KMS-11 (cell line): Measurements from ENCODE around the gene PAK1.
A peak's percentile ranks its signal among the peaks of the same experiment; 100 is the strongest.

ENCODE experiments used
- H2AFZ ChIP-seq: fragments of 200-600 bp; sonication (generic); 2 replicates; pipeline ENCODE4 v1.6.1; 2016; ENCODE audit warnings: antibody characterized with exemption, mixed run types, low read depth
- H3K27ac ChIP-seq: fragments of 200-600 bp; sonication (generic); 2 replicates; pipeline ENCODE4 v1.6.1; 2016; ENCODE audit warnings: mild to moderate bottlenecking, mixed run types
- H3K27me3 ChIP-seq: fragments of 200-600 bp; sonication (generic); 2 replicates; pipeline ENCODE4 v1.6.1; 2017; ENCODE audit warnings: mild to moderate bottlenecking, low read depth, mixed run types, moderate library complexity; ENCODE audit not compliant: insufficient read depth
- H3K36me3 ChIP-seq: fragments of 200-600 bp; sonication (generic); 2 replicates; pipeline ENCODE4 v1.6.1; 2017; ENCODE audit warnings: mild to moderate bottlenecking, mixed run types; ENCODE audit not compliant: insufficient read depth
- H3K4me1 ChIP-seq: fragments of 200-600 bp; sonication (generic); 2 replicates; pipeline ENCODE4 v1.6.1; 2016; ENCODE audit warnings: mild to moderate bottlenecking, low read depth, mixed run types; ENCODE audit not compliant: poor library complexity, severe bottlenecking
- H3K4me2 ChIP-seq: fragments of 200-600 bp; sonication (generic); 2 replicates; pipeline ENCODE4 v1.7.0; 2016; ENCODE audit warnings: mild to moderate bottlenecking, mixed run types
- H3K4me3 ChIP-seq: fragments of 200-600 bp; sonication (generic); IDR thresholded peaks from 2 replicates; pipeline ENCODE4 v1.6.1; 2017; ENCODE audit warnings: low read depth, low read length, mixed read lengths; ENCODE audit not compliant: insufficient read depth
- H3K79me2 ChIP-seq: fragments of 200-600 bp; sonication (generic); 2 replicates; pipeline ENCODE4 v1.6.1; 2016; ENCODE audit warnings: low read depth, mixed run types; ENCODE audit not compliant: insufficient read depth
- H3K9ac ChIP-seq: fragments of 200-600 bp; sonication (generic); 2 replicates; pipeline ENCODE4 v1.6.1; 2016; ENCODE audit warnings: mild to moderate bottlenecking, mixed run types
- H4K20me1 ChIP-seq: fragments of 200-600 bp; sonication (generic); 2 replicates; pipeline ENCODE4 v1.6.1; 2016; ENCODE audit warnings: mild to moderate bottlenecking, mixed run types; ENCODE audit not compliant: insufficient read depth
- TF ChIP-seq, protein P1 (sequence below): fragments of 200-600 bp; sonication (generic); conservative IDR thresholded peaks from 2 replicates; pipeline ENCODE4 v1.6.1; 2017; ENCODE audit warnings: low read depth, mild to moderate bottlenecking, antibody characterized with exemption, low read length, moderate library complexity, mixed read lengths

The PAK1 gene

DNA sequence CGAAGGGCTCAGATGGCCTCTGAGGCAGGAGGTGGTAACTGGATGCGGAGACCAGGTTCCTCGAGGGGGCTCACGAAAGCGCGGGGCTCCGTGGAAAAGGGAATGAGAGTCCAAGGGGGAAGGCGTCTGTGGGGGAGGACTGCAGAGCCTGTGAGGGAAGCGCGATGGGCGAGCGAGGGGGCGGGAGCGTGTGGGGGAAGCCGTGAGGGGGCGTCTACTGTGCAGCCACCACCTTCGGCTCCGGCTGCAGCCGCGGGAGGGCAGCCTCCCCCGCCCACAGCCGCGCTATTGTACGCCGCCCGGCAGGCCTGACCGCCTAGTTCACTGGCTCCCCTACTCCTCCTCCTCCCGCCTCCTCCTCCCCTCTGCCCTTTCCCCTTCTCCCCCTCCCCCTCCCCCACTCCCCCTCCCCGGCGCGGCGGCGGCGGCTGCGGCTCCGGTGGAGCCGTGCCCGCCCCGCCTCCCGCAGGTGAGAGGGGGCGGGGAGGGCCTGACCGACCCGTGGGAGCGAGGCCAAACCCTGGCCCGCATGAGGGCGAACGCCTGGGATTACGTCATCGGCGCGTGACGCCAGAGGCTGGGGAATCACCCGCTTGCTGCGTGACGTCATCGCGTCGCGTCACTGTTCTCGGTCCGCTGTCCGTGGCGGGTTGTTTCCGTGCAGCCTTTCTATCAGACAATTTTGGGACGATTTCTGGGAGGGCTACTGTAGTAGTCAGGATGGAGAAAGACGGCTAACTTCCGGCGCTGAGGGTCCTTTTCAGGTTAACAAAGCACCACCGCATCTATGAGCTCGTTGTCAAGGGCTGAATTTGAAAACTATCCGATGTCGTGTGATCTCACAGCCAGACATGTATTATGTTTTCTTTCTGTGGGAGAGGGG, at the start of gene PAK1:
Gene PAK1, minus strand, starts transcription at position 294 of the 883 bp plus-strand sequence. CDS start 81,574 bp downstream, outside the sequence.
- TF ChIP-seq, protein P1, sequence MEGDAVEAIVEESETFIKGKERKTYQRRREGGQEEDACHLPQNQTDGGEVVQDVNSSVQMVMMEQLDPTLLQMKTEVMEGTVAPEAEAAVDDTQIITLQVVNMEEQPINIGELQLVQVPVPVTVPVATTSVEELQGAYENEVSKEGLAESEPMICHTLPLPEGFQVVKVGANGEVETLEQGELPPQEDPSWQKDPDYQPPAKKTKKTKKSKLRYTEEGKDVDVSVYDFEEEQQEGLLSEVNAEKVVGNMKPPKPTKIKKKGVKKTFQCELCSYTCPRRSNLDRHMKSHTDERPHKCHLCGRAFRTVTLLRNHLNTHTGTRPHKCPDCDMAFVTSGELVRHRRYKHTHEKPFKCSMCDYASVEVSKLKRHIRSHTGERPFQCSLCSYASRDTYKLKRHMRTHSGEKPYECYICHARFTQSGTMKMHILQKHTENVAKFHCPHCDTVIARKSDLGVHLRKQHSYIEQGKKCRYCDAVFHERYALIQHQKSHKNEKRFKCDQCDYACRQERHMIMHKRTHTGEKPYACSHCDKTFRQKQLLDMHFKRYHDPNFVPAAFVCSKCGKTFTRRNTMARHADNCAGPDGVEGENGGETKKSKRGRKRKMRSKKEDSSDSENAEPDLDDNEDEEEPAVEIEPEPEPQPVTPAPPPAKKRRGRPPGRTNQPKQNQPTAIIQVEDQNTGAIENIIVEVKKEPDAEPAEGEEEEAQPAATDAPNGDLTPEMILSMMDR = no peak
- Histone ChIP-seq H3K4me3 (no peak within 1 kb of the TSS), H3K4me1 (peaks cover 33% of the 10 kb centered on the region), H2AFZ (peak within 1 kb of the TSS; percentile 90), H4K20me1 (no peaks in the 10 kb centered on the region), H3K27me3 (no peaks in the 10 kb centered on the region), H3K27ac (peak within 1 kb of the TSS; percentile 35), H3K79me2 (no peaks in the 10 kb centered on the region; the same call in 1 of the 2 replicates), H3K9ac (peak within 1 kb of the TSS; percentile 81), H3K36me3 (no peaks in the 10 kb centered on the region), H3K4me2 (peak within 1 kb of the TSS; percentile 87)

GRCh38 chr11:77522215-77522614, 48.3 kb upstream of the PAK1 start:
- Histone ChIP-seq H2AFZ (no peak overlapping the region), H4K20me1 (no peaks in the 10 kb centered on the region), H3K9ac (no peak overlapping the region), H3K79me2 (no peaks in the 10 kb centered on the region), H3K27me3 (no peaks in the 10 kb centered on the region), H3K27ac (no peak overlapping the region), H3K36me3 (no peaks in the 10 kb centered on the region), H3K4me3 (no peak overlapping the region), H3K4me1 (no peaks in the 10 kb centered on the region), H3K4me2 (no peak overlapping the region)
- TF ChIP-seq, protein P1 = no peak

DNA sequence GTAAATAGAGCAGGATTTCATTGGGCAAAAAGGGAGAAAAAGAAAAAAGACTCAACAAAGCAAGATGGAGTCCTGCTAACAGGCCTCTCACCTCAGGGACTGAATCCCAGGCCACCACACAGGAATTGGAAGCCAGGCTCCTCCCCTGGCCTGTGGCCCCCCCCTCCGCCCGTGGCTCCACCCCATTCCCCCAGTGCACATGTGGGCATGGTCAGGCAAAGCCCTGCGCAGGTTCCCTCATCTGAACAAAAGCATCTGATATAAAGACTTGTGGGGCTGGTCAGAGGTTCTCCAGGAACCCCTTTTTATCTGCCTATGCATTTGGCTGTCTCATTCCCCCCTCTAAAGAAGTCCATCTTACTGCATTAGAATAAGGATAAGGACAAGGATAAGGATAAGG, 46.0 kb upstream of the PAK1 start:
- Histone ChIP-seq H2AFZ (no peak overlapping the region), H3K27ac (no peak overlapping the region), H3K27me3 (no peaks in the 10 kb centered on the region), H3K4me2 (no peak overlapping the region), H3K9ac (no peak overlapping the region), H3K4me1 (no peaks in the 10 kb centered on the region), H3K79me2 (no peaks in the 10 kb centered on the region), H4K20me1 (no peaks in the 10 kb centered on the region), H3K4me3 (no peak overlapping the region), H3K36me3 (no peaks in the 10 kb centered on the region)
- TF ChIP-seq, protein P1 = no peak

DNA sequence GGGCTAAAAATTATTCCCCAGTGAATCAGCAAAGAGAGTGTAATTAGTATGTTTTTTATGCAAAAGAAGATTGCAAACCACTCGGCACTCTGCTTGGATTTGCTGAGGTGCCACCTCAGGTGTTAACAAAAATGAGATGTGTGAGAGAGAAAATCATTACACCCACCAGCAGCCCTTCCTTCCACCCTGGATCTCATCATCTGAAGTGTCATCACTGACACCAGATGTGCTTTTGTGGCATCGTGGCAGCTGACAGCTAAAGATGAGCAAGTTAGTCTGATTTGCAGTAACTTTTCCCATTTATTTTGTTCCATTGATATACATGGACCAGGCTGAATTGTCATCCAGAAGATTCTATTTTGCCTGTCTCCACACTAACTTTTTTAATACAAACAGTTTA, 44.6 kb upstream of the PAK1 start:
- no peaks in the 10 kb centered on the region for H3K36me3 ChIP-seq
- no peak overlapping the region for H3K4me2 ChIP-seq
- no peak overlapping the region for H2AFZ ChIP-seq
- no peak overlapping the region for H3K27ac ChIP-seq
- TF ChIP-seq, protein P1 = no peak
- no peak overlapping the region for H3K4me3 ChIP-seq
- H3K27me3 ChIP-seq = no peaks in the 10 kb centered on the region
- no peaks in the 10 kb centered on the region for H3K79me2 ChIP-seq
- H3K4me1 ChIP-seq = no peaks in the 10 kb centered on the region
- no peak overlapping the region for H3K9ac ChIP-seq
- no peaks in the 10 kb centered on the region for H4K20me1 ChIP-seq
